ENCODE data around the gene SMCO2.

SMCO2 gene

GRCh38 chr12:27516625-27517024 is 70.1 kb downstream of the SMCO2 start:
- Histone ChIP-seq H3K4me2 (ENCODE audit: low read depth, low read length) (no peak overlapping the region), H4K20me1 (ENCODE audit: insufficient read depth, low read length) (no peaks in the 10 kb centered on the region), H3F3A (ENCODE audit: insufficient read depth, low read length) (no peaks in the 10 kb centered on the region), H3K79me2 (ENCODE audit: low read length) (no peaks in the 10 kb centered on the region), H3K27me3 (replicated peaks; ENCODE audit: insufficient read depth, low read length) (no peaks in the 10 kb centered on the region), H3K36me3 (replicated peaks; ENCODE audit: insufficient read depth, low read length) (no peaks in the 10 kb centered on the region), H3K27ac (ENCODE audit: low read length) (no peak overlapping the region), H2AFZ (ENCODE audit: low read length) (no peak overlapping the region), H3K4me1 (ENCODE audit: low read length) (no peaks in the 10 kb centered on the region), H3K9ac (ENCODE audit: low read length) (no peak overlapping the region), H3K9me3 (replicated peaks; ENCODE audit: insufficient read depth, low read length) (no peaks in the 10 kb centered on the region), H3K4me3 (ENCODE audit: low read length) (no peak overlapping the region), H3K9me2 (replicated peaks; ENCODE audit: insufficient read depth, low read length) (no peaks in the 10 kb centered on the region; the same call in 1 of the 2 replicates)
- DNase-seq, result no peak
- TF ChIP-seq, protein P1, sequence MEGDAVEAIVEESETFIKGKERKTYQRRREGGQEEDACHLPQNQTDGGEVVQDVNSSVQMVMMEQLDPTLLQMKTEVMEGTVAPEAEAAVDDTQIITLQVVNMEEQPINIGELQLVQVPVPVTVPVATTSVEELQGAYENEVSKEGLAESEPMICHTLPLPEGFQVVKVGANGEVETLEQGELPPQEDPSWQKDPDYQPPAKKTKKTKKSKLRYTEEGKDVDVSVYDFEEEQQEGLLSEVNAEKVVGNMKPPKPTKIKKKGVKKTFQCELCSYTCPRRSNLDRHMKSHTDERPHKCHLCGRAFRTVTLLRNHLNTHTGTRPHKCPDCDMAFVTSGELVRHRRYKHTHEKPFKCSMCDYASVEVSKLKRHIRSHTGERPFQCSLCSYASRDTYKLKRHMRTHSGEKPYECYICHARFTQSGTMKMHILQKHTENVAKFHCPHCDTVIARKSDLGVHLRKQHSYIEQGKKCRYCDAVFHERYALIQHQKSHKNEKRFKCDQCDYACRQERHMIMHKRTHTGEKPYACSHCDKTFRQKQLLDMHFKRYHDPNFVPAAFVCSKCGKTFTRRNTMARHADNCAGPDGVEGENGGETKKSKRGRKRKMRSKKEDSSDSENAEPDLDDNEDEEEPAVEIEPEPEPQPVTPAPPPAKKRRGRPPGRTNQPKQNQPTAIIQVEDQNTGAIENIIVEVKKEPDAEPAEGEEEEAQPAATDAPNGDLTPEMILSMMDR (IDR thresholded peaks at IDR 0.05; ENCODE audit: low read length), result no peak
- TF ChIP-seq EZH2 (optimal IDR thresholded peaks at IDR 0.05; ENCODE audit: low read depth, low read length) (no peak), EZH2phosphoT487 (IDR thresholded peaks at IDR 0.05; ENCODE audit: low read length) (no peak)

DNA sequence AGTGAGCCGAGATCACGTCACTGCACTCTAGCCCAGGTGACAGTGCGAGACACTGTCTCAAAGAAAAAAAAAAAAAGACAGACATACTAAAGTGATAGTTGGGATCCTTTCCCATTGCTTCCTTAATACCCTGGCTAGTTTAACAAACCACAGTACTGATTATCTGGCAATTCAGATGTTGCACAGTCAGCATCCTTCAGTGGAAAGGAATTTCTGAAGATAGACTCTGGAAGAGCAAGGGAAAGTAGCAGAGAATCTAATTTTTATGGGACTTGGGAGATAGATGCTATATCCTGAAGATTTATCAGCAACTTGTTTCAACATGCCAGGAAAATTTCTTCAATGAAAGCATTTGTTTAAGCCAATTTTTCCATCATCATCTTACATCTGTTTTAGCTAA is 71.0 kb downstream of the SMCO2 start:
- TF ChIP-seq EZH2 (optimal IDR thresholded peaks at IDR 0.05; ENCODE audit: low read depth, low read length), result no peak
- TF ChIP-seq, protein P1 (IDR thresholded peaks at IDR 0.05; ENCODE audit: low read length), result no peak
- no peak for TF ChIP-seq EZH2phosphoT487 (IDR thresholded peaks at IDR 0.05; ENCODE audit: low read length)
- Histone ChIP-seq H3K4me2 (ENCODE audit: low read depth, low read length) (no peak overlapping the region), H3K27ac (ENCODE audit: low read length) (no peak overlapping the region), H3K36me3 (replicated peaks; ENCODE audit: insufficient read depth, low read length) (no peaks in the 10 kb centered on the region), H3K9me2 (replicated peaks; ENCODE audit: insufficient read depth, low read length) (no peaks in the 10 kb centered on the region; the same call in 1 of the 2 replicates), H3K79me2 (ENCODE audit: low read length) (no peaks in the 10 kb centered on the region), H3F3A (ENCODE audit: insufficient read depth, low read length) (no peaks in the 10 kb centered on the region), H3K4me1 (ENCODE audit: low read length) (no peaks in the 10 kb centered on the region), H2AFZ (ENCODE audit: low read length) (no peak overlapping the region), H3K27me3 (replicated peaks; ENCODE audit: insufficient read depth, low read length) (no peaks in the 10 kb centered on the region), H3K9ac (ENCODE audit: low read length) (no peak overlapping the region), H3K9me3 (replicated peaks; ENCODE audit: insufficient read depth, low read length) (no peaks in the 10 kb centered on the region), H4K20me1 (ENCODE audit: insufficient read depth, low read length) (no peaks in the 10 kb centered on the region), H3K4me3 (ENCODE audit: low read length) (no peak overlapping the region)
- no peak for DNase-seq

DNA sequence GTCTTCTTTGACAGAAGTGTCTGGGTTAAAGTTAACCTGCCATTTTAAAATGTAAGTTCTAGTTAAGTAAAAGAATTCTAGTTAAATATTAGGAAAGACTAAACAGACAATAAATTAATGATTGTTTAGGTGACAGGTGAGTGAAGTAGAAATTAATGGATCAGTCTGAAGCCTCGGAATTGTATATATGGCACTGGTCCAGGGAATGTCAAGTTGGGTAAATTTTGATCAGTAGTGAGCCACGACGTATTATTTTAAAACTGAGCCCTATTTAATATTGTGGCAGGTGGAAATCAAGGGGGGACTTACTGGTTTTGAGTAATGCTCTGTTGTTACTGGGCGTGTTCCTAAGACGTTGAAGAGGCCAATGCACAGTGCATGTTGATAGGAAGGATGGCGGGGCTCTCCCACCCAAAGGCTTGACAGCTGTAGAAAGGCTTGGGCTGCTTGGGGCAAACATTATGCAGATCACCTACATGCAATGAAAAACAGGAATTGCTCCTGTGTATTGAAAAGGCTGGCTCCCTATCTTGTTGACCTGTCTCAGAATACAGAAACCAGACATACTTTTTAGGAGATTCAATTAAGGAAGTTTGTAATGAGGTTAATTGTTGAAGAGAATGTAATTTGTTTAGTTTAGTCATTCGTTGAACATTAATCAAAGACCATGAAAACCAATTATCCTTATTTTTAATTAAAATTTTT is 71.6 kb downstream of the SMCO2 start:
- no peak overlapping the region for H2AFZ ChIP-seq (ENCODE audit: low read length)
- no peaks in the 10 kb centered on the region for H3K4me1 ChIP-seq (ENCODE audit: low read length)
- no peak overlapping the region for H3K4me3 ChIP-seq (ENCODE audit: low read length)
- no peak overlapping the region for H3K4me2 ChIP-seq (ENCODE audit: low read depth, low read length)
- no peaks in the 10 kb centered on the region for H4K20me1 ChIP-seq (ENCODE audit: insufficient read depth, low read length)
- H3K9ac ChIP-seq (ENCODE audit: low read length), result no peak overlapping the region
- H3K9me2 ChIP-seq (replicated peaks; ENCODE audit: insufficient read depth, low read length), result no peaks in the 10 kb centered on the region; the same call in 1 of the 2 replicates
- no peak for TF ChIP-seq EZH2 (optimal IDR thresholded peaks at IDR 0.05; ENCODE audit: low read depth, low read length)
- TF ChIP-seq, protein P1 (IDR thresholded peaks at IDR 0.05; ENCODE audit: low read length), result no peak
- no peak for TF ChIP-seq EZH2phosphoT487 (IDR thresholded peaks at IDR 0.05; ENCODE audit: low read length)
- no peaks in the 10 kb centered on the region for H3K36me3 ChIP-seq (replicated peaks; ENCODE audit: insufficient read depth, low read length)
- H3K27ac ChIP-seq (ENCODE audit: low read length), result no peak overlapping the region
- no peak for DNase-seq
- H3K9me3 ChIP-seq (replicated peaks; ENCODE audit: insufficient read depth, low read length), result no peaks in the 10 kb centered on the region
- no peaks in the 10 kb centered on the region for H3F3A ChIP-seq (ENCODE audit: insufficient read depth, low read length)
- no peaks in the 10 kb centered on the region for H3K27me3 ChIP-seq (replicated peaks; ENCODE audit: insufficient read depth, low read length)
- H3K79me2 ChIP-seq (ENCODE audit: low read length), result no peaks in the 10 kb centered on the region

Measured in MM.1S (cell line).